Measurements from ENCODE around the gene FADS2.

The FADS2 gene

GRCh38 chr11:61882879-61883278 lies 54.8 kb downstream of the FADS2 start:
- Histone ChIP-seq H3F3A (ENCODE audit: control insufficient read depth, insufficient read depth) (peaks cover 15% of the 10 kb centered on the region), H3K9me2 (replicated peaks; ENCODE audit: control insufficient read depth, low read length) (no peaks in the 10 kb centered on the region), H3K4me3 (ENCODE audit: low read length) (no peak overlapping the region), H3K27me3 (ENCODE audit: control insufficient read depth, low read length) (no peaks in the 10 kb centered on the region), H3K27ac (ENCODE audit: low read depth, low read length) (no peak overlapping the region), H3K4me2 (ENCODE audit: low read length) (peak overlapping the region; percentile 27; the same call in 1 of the 2 replicates), H4K20me1 (ENCODE audit: control insufficient read depth, insufficient read depth, low read depth, low read length) (no peaks in the 10 kb centered on the region), H3K4me1 (ENCODE audit: control insufficient read depth, low read length) (peaks cover 64% of the 10 kb centered on the region), H3K36me3 (ENCODE audit: control insufficient read depth, low read length) (peaks cover 22% of the 10 kb centered on the region), H3K79me2 (ENCODE audit: control insufficient read depth, low read length) (peaks cover 35% of the 10 kb centered on the region), H3K9me3 (ENCODE audit: control insufficient read depth, insufficient read depth, low read length) (peaks cover 5% of the 10 kb centered on the region; the same call in 1 of the 2 replicates)
- TF ChIP-seq EZH2phosphoT487 (IDR thresholded peaks at IDR 0.05; ENCODE audit: borderline replicate concordance, low read length): no peak
- no peak for TF ChIP-seq CTCF (IDR thresholded peaks at IDR 0.05; ENCODE audit: low read depth, low read length, poor library complexity, severe bottlenecking)

DNA sequence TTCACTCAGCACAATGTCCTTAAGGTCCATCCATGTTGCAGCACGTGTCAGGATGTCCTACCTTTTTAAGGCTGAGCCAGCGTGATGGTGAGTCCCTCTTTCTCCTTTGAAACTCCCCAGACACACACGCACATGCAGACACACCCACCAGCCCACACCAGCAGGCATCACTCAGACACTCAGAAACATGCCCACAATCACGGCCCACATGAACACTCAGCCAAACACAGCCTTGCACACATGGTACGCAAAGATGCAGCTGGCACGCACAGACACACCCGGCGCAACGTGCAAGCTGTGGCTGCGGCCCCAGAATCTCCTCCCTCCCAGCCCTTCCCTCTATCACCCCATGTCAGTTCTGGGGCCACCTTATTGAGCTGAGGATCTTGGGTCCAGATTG lies 55.2 kb downstream of the FADS2 start:
- TF ChIP-seq CTCF (IDR thresholded peaks at IDR 0.05; ENCODE audit: low read depth, low read length, poor library complexity, severe bottlenecking): no peak
- no peak for TF ChIP-seq EZH2phosphoT487 (IDR thresholded peaks at IDR 0.05; ENCODE audit: borderline replicate concordance, low read length)

DNA sequence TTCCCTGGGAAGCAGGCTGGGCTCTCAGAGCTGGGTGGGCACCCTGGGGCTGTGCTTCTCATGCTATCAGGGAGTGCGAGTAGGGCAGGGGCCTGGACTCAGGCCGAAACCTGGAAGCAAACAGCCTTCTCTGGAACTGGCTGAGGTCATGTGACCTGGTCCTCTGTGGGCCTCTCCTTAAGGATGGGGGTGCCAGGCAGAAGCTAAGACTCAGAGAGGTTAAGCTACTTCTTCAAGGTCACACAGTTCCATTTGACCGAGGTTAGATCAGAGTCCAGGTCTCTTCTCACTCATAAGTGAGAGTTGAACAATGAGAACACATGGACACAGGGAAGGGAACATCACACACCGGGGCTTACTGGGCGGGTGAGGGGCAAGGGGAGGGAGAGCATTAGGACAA lies 55.8 kb downstream of the FADS2 start:
- H3K4me2 ChIP-seq (ENCODE audit: low read length): no peak overlapping the region
- no peak overlapping the region for H3K4me3 ChIP-seq (ENCODE audit: low read length)
- peaks cover 30% of the 10 kb centered on the region for H3K79me2 ChIP-seq (ENCODE audit: control insufficient read depth, low read length)
- H3F3A ChIP-seq (ENCODE audit: control insufficient read depth, insufficient read depth): peaks cover 15% of the 10 kb centered on the region
- H3K36me3 ChIP-seq (ENCODE audit: control insufficient read depth, low read length): peaks cover 14% of the 10 kb centered on the region
- H3K27me3 ChIP-seq (ENCODE audit: control insufficient read depth, low read length): no peaks in the 10 kb centered on the region
- peaks cover 5% of the 10 kb centered on the region; the same call in 1 of the 2 replicates for H3K9me3 ChIP-seq (ENCODE audit: control insufficient read depth, insufficient read depth, low read length)
- TF ChIP-seq EZH2phosphoT487 (IDR thresholded peaks at IDR 0.05; ENCODE audit: borderline replicate concordance, low read length): no peak
- TF ChIP-seq CTCF (IDR thresholded peaks at IDR 0.05; ENCODE audit: low read depth, low read length, poor library complexity, severe bottlenecking): no peak
- H3K27ac ChIP-seq (ENCODE audit: low read depth, low read length): no peak overlapping the region
- peaks cover 54% of the 10 kb centered on the region for H3K4me1 ChIP-seq (ENCODE audit: control insufficient read depth, low read length)
- H4K20me1 ChIP-seq (ENCODE audit: control insufficient read depth, insufficient read depth, low read depth, low read length): no peaks in the 10 kb centered on the region
- no peaks in the 10 kb centered on the region for H3K9me2 ChIP-seq (replicated peaks; ENCODE audit: control insufficient read depth, low read length)

More for the DNA sequence above, 55.2 kb downstream of the FADS2 start:
- Histone ChIP-seq H3K4me3 (ENCODE audit: low read length) (no peak overlapping the region), H3K79me2 (ENCODE audit: control insufficient read depth, low read length) (peaks cover 36% of the 10 kb centered on the region), H3F3A (ENCODE audit: control insufficient read depth, insufficient read depth) (peaks cover 15% of the 10 kb centered on the region), H4K20me1 (ENCODE audit: control insufficient read depth, insufficient read depth, low read depth, low read length) (no peaks in the 10 kb centered on the region), H3K36me3 (ENCODE audit: control insufficient read depth, low read length) (peaks cover 20% of the 10 kb centered on the region), H3K9me3 (ENCODE audit: control insufficient read depth, insufficient read depth, low read length) (peaks cover 5% of the 10 kb centered on the region; the same call in 1 of the 2 replicates), H3K4me2 (ENCODE audit: low read length) (no peak overlapping the region), H3K27ac (ENCODE audit: low read depth, low read length) (no peak overlapping the region), H3K9me2 (replicated peaks; ENCODE audit: control insufficient read depth, low read length) (no peaks in the 10 kb centered on the region), H3K27me3 (ENCODE audit: control insufficient read depth, low read length) (no peaks in the 10 kb centered on the region), H3K4me1 (ENCODE audit: control insufficient read depth, low read length) (peaks cover 61% of the 10 kb centered on the region)
